Brain pericyte (primary cell): ENCODE results near the gene SLC7A1.
"Not testable (repeated sequence)": the region's sequence is repeated elsewhere in the genome, so short reads cannot be mapped to it uniquely, and the experiment has no call there.

Experiments
- DNase-seq: peaks from one replicate; pipeline ENCODE4 v3.0.0-alpha.2; 2012; ENCODE audit warnings: low read depth, low spot score

The SLC7A1 gene

GRCh38 chr13:29595380-29596063, at the start of gene SLC7A1:
Gene SLC7A1 (minus strand): TSS chr13:29595688. CDS start chr13:29536188, 59,500 bp downstream.
- DNase-seq: no peak

GRCh38 chr13:29640665-29641064, 45.2 kb upstream of the SLC7A1 start:
- DNase-seq: no peak

GRCh38 chr13:29636831-29637230, 41.3 kb upstream of the SLC7A1 start:
- DNase-seq: not testable (repeated sequence)

- DNase-seq: no peak
Measured at GRCh38 chr13:29624997-29625396, 29.5 kb upstream of the SLC7A1 start.

- no peak for DNase-seq
Measured at GRCh38 chr13:29621841-29622240, 26.4 kb upstream of the SLC7A1 start.

- no peak for DNase-seq
Measured at GRCh38 chr13:29621051-29621800, 25.7 kb upstream of the SLC7A1 start.

- DNase-seq: no peak
Measured at GRCh38 chr13:29619995-29620394, 24.5 kb upstream of the SLC7A1 start.

GRCh38 chr13:29613101-29613500, 17.6 kb upstream of the SLC7A1 start:
- DNase-seq: no peak

GRCh38 chr13:29607465-29607864, 12.0 kb upstream of the SLC7A1 start:
- no peak for DNase-seq

GRCh38 chr13:29605860-29606526, 10.5 kb upstream of the SLC7A1 start:
- DNase-seq: no peak

- DNase-seq: no peak
Measured at GRCh38 chr13:29598321-29598720, 2.8 kb upstream of the SLC7A1 start.

GRCh38 chr13:29597706-29598105, 2.2 kb upstream of the SLC7A1 start:
- no peak for DNase-seq

GRCh38 chr13:29597246-29597645, 1.8 kb upstream of the SLC7A1 start:
- DNase-seq: no peak

GRCh38 chr13:29596064-29596418, 553 bp upstream of the SLC7A1 start:
- DNase-seq: no peak

- no peak for DNase-seq
Measured at GRCh38 chr13:29594710-29595379, 643 bp downstream of the SLC7A1 start.

GRCh38 chr13:29594303-29594709, 1.2 kb downstream of the SLC7A1 start:
- peak; percentile 65 for DNase-seq

GRCh38 chr13:29593605-29594297, 1.7 kb downstream of the SLC7A1 start:
- DNase-seq: no peak

- no peak for DNase-seq
Measured at GRCh38 chr13:29591310-29591709, 4.2 kb downstream of the SLC7A1 start.

GRCh38 chr13:29589967-29590366, 5.5 kb downstream of the SLC7A1 start:
- no peak for DNase-seq

- no peak for DNase-seq
Measured at GRCh38 chr13:29589234-29589633, 6.3 kb downstream of the SLC7A1 start.

GRCh38 chr13:29587645-29588044, 7.8 kb downstream of the SLC7A1 start:
- no peak for DNase-seq
